HUES64 (cell line): ENCODE measurements around the gene PBXIP1.

ENCODE experiments used
- H3K27ac ChIP-seq: 2 replicates; pipeline ENCODE4 v1.7.0; 2013; ENCODE audit warnings: low read depth, low read length, inconsistent platforms
- H3K27me3 ChIP-seq: 2 replicates; pipeline ENCODE4 v1.6.1; 2013; ENCODE audit warnings: mild to moderate bottlenecking, low read length; ENCODE audit not compliant: insufficient read depth
- H3K36me3 ChIP-seq: 2 replicates; pipeline ENCODE4 v1.6.1; 2013; ENCODE audit warnings: mild to moderate bottlenecking, low read length; ENCODE audit not compliant: insufficient read depth
- H3K4me1 ChIP-seq: 2 replicates; pipeline ENCODE4 v1.6.1; 2013; ENCODE audit warnings: mild to moderate bottlenecking, low read length, moderate library complexity; ENCODE audit not compliant: insufficient read depth
- H3K4me3 ChIP-seq: 2 replicates; pipeline ENCODE4 v1.5.1; 2013; ENCODE audit warnings: mild to moderate bottlenecking, low read length, moderate library complexity
- H3K9ac ChIP-seq: 2 replicates; pipeline ENCODE4 v1.6.1; 2013; ENCODE audit warnings: mild to moderate bottlenecking, low read depth, low read length
- H3K9me3 ChIP-seq: 2 replicates; pipeline ENCODE4 v1.6.1; 2013; ENCODE audit warnings: low read depth, low read length; ENCODE audit not compliant: insufficient read depth
- WGBS: fragments of 150-250, 120-280 bp; methylation state at CpG from one replicate; pipeline ENCODE4 v1.1.7; 2013; ENCODE audit warnings: missing lambda C conversion rate; 5-methylcytosine and 5-hydroxymethylcytosine counted together

Gene PBXIP1

GRCh38 chr1:154896771-154897286 lies 59.1 kb downstream of the PBXIP1 start:
- Histone ChIP-seq H3K4me3 (no peak overlapping the region), H3K27me3 (no peaks in the 10 kb centered on the region), H3K27ac (no peak overlapping the region), H3K36me3 (no peaks in the 10 kb centered on the region), H3K9ac (no peak overlapping the region), H3K9me3 (no peaks in the 10 kb centered on the region), H3K4me1 (no peaks in the 10 kb centered on the region)
- WGBS: 90% methylated on average over 10 of the region's 10 CpGs

- H3K9ac ChIP-seq: no peak overlapping the region
- no peak overlapping the region for H3K4me3 ChIP-seq
- no peaks in the 10 kb centered on the region for H3K36me3 ChIP-seq
- no peaks in the 10 kb centered on the region for H3K4me1 ChIP-seq
- H3K27ac ChIP-seq: no peak overlapping the region
- H3K27me3 ChIP-seq: no peaks in the 10 kb centered on the region
- WGBS: 92% methylated on average over 7 of the region's 7 CpGs
- H3K9me3 ChIP-seq: no peaks in the 10 kb centered on the region
Observed at GRCh38 chr1:154895798-154896197, 60.1 kb downstream of the PBXIP1 start.
